Head of caudate nucleus (tissue), 42 donors: ENCODE data around the gene SLC47A2.

Source experiments
- DNase-seq, 42 donors: peaks; one replicate each; pipeline versions ENCODE4 v3.0.0 to v3.0.0-alpha.2; 2020 to 2021; ENCODE audit warnings: mixed read lengths in 7 of 42
- intact Hi-C: fragments of 100-400 bp; cut with DNase I; formaldehyde crosslinking; loops from one replicate; pipeline ENCODE4 v1.15.0; 2022

Gene SLC47A2

GRCh38 chr17:19630035-19630434 lies 86.3 kb downstream of the SLC47A2 start:
- intact Hi-C loops = no loop called here
- DNase-seq = no peak

GRCh38 chr17:19629449-19629848 lies 86.9 kb downstream of the SLC47A2 start:
- DNase-seq = no peak
- intact Hi-C loops = no loop called here
